Femur (tissue), 1 donor: ENCODE data around the gene AK3.
"Not testable (repeated sequence)": the region's sequence is repeated elsewhere in the genome, so short reads cannot be mapped to it uniquely, and the experiment has no call there.

Source experiments
- DNase-seq: peaks from one replicate; pipeline ENCODE4 v3.0.0-alpha.2; 2017

AK3 gene

GRCh38 chr9:4662989-4663792, 77.8 kb downstream of the AK3 start:
- DNase-seq: no peak

GRCh38 chr9:4662108-4662988, 78.7 kb downstream of the AK3 start, which contains the start of gene PLPP6:
TSS of gene PLPP6 (plus strand) at chr9:4662294. CDS start at chr9:4662376, 82 bp downstream.
- DNase-seq: peak; percentile 91

GRCh38 chr9:4661611-4662010, 79.4 kb downstream of the AK3 start:
- no peak for DNase-seq

GRCh38 chr9:4661165-4661564, 79.8 kb downstream of the AK3 start:
- DNase-seq: no peak

GRCh38 chr9:4660665-4661064, 80.3 kb downstream of the AK3 start:
- not testable (repeated sequence) for DNase-seq
